OCI-LY7 (cell line): ENCODE measurements around the gene ZNF837. TPM values are rescaled to one million over a fixed set of nuclear protein-coding genes. Genes with fewer than 3 reads are reported as not detected.

Experiments used
- BruUV-seq: library from RNA; stranded (reverse); fragments of 400-500 nt; replicated peaks from 2 replicates; lab custom pipeline; 2021; lab: Mats Ljungman, UMichigan
- CTCF ChIA-PET: fragments of 300-600 bp; sonication (Branson Sonifier 250); formaldehyde crosslinking; loops from one replicate; lab custom pipeline; 2022; ENCODE audit warnings: antibody characterized with exemption; ENCODE audit not compliant: unreplicated experiment; lab: Charles Lee
- POLR2A ChIA-PET: fragments of 300-600 bp; sonication (Branson Sonifier 250); formaldehyde crosslinking; loops from one replicate; lab custom pipeline; 2022; ENCODE audit warnings: antibody characterized with exemption; lab: Charles Lee
- DNase-seq: peaks from one replicate; pipeline ENCODE4 v3.0.0-alpha.2; 2015; ENCODE audit warnings: low spot score
- H2AFZ ChIP-seq: fragments of 200-600 bp; sonication (generic), shearing (Covaris generic); 2 replicates; pipeline ENCODE4 v1.6.1; 2014; ENCODE audit warnings: mild to moderate bottlenecking, antibody characterized with exemption, low read length, moderate library complexity
- H3K27ac ChIP-seq: fragments of 200-600 bp; sonication (generic); 2 replicates; pipeline ENCODE4 v1.5.1; 2014; ENCODE audit warnings: mixed run types, low read depth, mild to moderate bottlenecking, moderate library complexity, low read length, inconsistent platforms; ENCODE audit not compliant: poor library complexity, severe bottlenecking
- H3K36me3 ChIP-seq: fragments of 200-600 bp; sonication (generic); 2 replicates; pipeline ENCODE4 v1.6.1; 2014; ENCODE audit warnings: mild to moderate bottlenecking, antibody characterized with exemption, low read length, moderate library complexity, mixed read lengths; ENCODE audit not compliant: insufficient read depth
- H3K4me1 ChIP-seq: fragments of 200-600 bp; sonication (generic); 2 replicates; pipeline ENCODE4 v1.5.1; 2014; ENCODE audit warnings: mild to moderate bottlenecking, low read length; ENCODE audit not compliant: insufficient read depth, poor library complexity, severe bottlenecking
- H3K4me2 ChIP-seq: fragments of 200-600 bp; sonication (generic); 2 replicates; pipeline ENCODE4 v1.6.1; 2014; ENCODE audit warnings: mild to moderate bottlenecking, low read length
- H3K4me3 ChIP-seq: fragments of 200-600 bp; sonication (generic); 2 replicates; pipeline ENCODE4 v1.5.1; 2014; ENCODE audit warnings: mild to moderate bottlenecking, low read depth, low read length; ENCODE audit not compliant: poor library complexity, severe bottlenecking
- H3K79me2 ChIP-seq: fragments of 200-600 bp; sonication (generic); 2 replicates; pipeline ENCODE4 v1.6.1; 2016; ENCODE audit warnings: low read depth, mild to moderate bottlenecking, low read length, moderate library complexity, mixed read lengths; ENCODE audit not compliant: insufficient read depth
- H3K9me2 ChIP-seq: fragments of 200-600 bp; sonication (generic); 2 replicates; pipeline ENCODE4 v1.6.1; 2016; ENCODE audit warnings: mild to moderate bottlenecking, low read length, mixed read lengths; ENCODE audit not compliant: insufficient read depth
- H3K9me3 ChIP-seq: fragments of 200-600 bp; sonication (generic); 2 replicates; pipeline ENCODE4 v1.6.1; 2014; ENCODE audit warnings: mild to moderate bottlenecking, mixed run types, low read length, mixed read lengths
- H4K20me1 ChIP-seq: fragments of 200-600 bp; sonication (generic); 2 replicates; pipeline ENCODE4 v1.6.1; 2014; ENCODE audit warnings: mild to moderate bottlenecking, antibody characterized with exemption, low read length, moderate library complexity, mixed read lengths; ENCODE audit not compliant: insufficient read depth
- CTCF ChIP-seq: fragments of 200-600 bp; sonication (generic); conservative IDR thresholded peaks from 2 replicates; pipeline ENCODE4 v1.5.1; 2014; ENCODE audit warnings: mild to moderate bottlenecking, antibody characterized with exemption, low read length, moderate library complexity, mixed read lengths
- EZH2phosphoT487 ChIP-seq: fragments of 200-600 bp; sonication (generic); IDR thresholded peaks from 2 replicates; pipeline ENCODE4 v1.6.1; 2018; ENCODE audit warnings: low read depth, borderline replicate concordance, mild to moderate bottlenecking, mixed run types, antibody characterized with exemption, low read length, moderate library complexity, mixed read lengths
- intact Hi-C: fragments of 100-400 bp; cut with micrococcal nuclease; formaldehyde crosslinking; loops from one replicate; pipeline ENCODE4 v1.10.0; 2022; ENCODE audit not compliant: unreplicated experiment
- total RNA-seq, 2 experiments: library from RNA; depleted of rRNA in 1 of 2; stranded (reverse); fragments of >200 nt in 1 of 2; shearing (Covaris generic) in 1 of 2; gene quantifications; 2 replicates each; pipeline ENCODE4 v1.2.3, GENCODE V29; 2014 to 2022

ZNF837 gene
- total RNA-seq, 2 experiments from 2014 or later, result 3.0 to 5.8 TPM

- Histone ChIP-seq H3K9me3 (no peaks in the 10 kb centered on the region), H3K9me2 (no peaks in the 10 kb centered on the region), H3K4me2 (no peak within 1 kb of the TSS), H3K4me3 (no peak within 1 kb of the TSS), H4K20me1 (peaks cover 4% of the 10 kb centered on the region; the same call in 1 of the 2 replicates), H3K79me2 (peaks cover 9% of the 10 kb centered on the region), H2AFZ (no peak within 1 kb of the TSS), H3K27ac (no peak within 1 kb of the TSS), H3K4me1 (peaks cover 12% of the 10 kb centered on the region), H3K36me3 (peaks cover 5% of the 10 kb centered on the region; the same call in 1 of the 2 replicates)
- TF ChIP-seq EZH2phosphoT487, result no peak
- TF ChIP-seq CTCF, result no peak
- no peak for DNase-seq
- CTCF ChIA-PET, result no interaction called here
- no TSS peak for BruUV-seq
- POLR2A ChIA-PET, result no interaction called here
- intact Hi-C loops, result no loop called here
Observed at GRCh38 chr19:58352760-58353671, 27.8 kb downstream of the ZNF837 start, which contains the start of gene A1BG. Gene A1BG, minus strand, starts transcription at chr19:58353492. Its CDS starts 55 bp downstream, at chr19:58353437.

GRCh38 chr19:58351990-58352755, 28.7 kb downstream of the ZNF837 start:
- intact Hi-C loops, result no loop called here
- Histone ChIP-seq H3K36me3 (peaks cover 5% of the 10 kb centered on the region; the same call in 1 of the 2 replicates), H3K9me3 (no peaks in the 10 kb centered on the region), H4K20me1 (peaks cover 4% of the 10 kb centered on the region; the same call in 1 of the 2 replicates), H3K79me2 (peaks cover 11% of the 10 kb centered on the region), H3K27ac (no peak overlapping the region), H3K9me2 (no peaks in the 10 kb centered on the region), H3K4me3 (no peak overlapping the region), H3K4me2 (no peak overlapping the region), H2AFZ (no peak overlapping the region), H3K4me1 (peaks cover 12% of the 10 kb centered on the region)
- TF ChIP-seq CTCF, result no peak
- no peak for TF ChIP-seq EZH2phosphoT487
- CTCF ChIA-PET, result no interaction called here
- no peak for DNase-seq
- BruUV-seq, result no TSS peak
- POLR2A ChIA-PET, result no interaction called here
